Transverse colon (tissue), 4 donors: ENCODE data around the gene GLB1L2. TPM values are rescaled to one million over a fixed set of nuclear protein-coding genes. Genes with fewer than 3 reads are reported as not detected.

Experiments
- DNase-seq: peaks from one replicate; pipeline ENCODE4 v3.0.0-alpha.2; 2019
- H3K27ac ChIP-seq, 4 donors: fragments of 200-600 bp; sonication (generic); 2 replicates each; pipeline ENCODE4 v1.5.1; 2016 to 2018; ENCODE audit warnings: inconsistent platforms in 4 of 4
- H3K27me3 ChIP-seq: fragments of 200-600 bp; sonication (generic); 2 replicates; pipeline ENCODE4 v1.5.1; 2017; ENCODE audit warnings: inconsistent platforms
- H3K36me3 ChIP-seq, 4 donors: fragments of 200-600 bp; sonication (generic); 2 replicates each; pipeline ENCODE4 v1.5.1; 2017 to 2019; ENCODE audit warnings: inconsistent platforms in 4 of 4
- H3K4me1 ChIP-seq, 4 donors: fragments of 200-600 bp; sonication (generic); 2 replicates each; pipeline ENCODE4 v1.5.1; 2017 to 2020; ENCODE audit warnings: inconsistent platforms in 4 of 4
- H3K4me3 ChIP-seq, 4 donors: fragments of 200-600 bp; sonication (generic); 1 replicate in 1 of 4; 2 replicates in 3 of 4; pipeline versions ENCODE4 v1.5.1 to v1.6.1; 2017 to 2019; ENCODE audit warnings: inconsistent platforms in 4 of 4
- H3K9me3 ChIP-seq, 2 donors: fragments of 200-600 bp; sonication (generic); 2 replicates each; pipeline ENCODE4 v1.5.1; 2017 to 2019; ENCODE audit warnings: inconsistent platforms in 2 of 2
- EP300 ChIP-seq: sonication (generic); formaldehyde crosslinking; IDR thresholded peaks from one replicate; pipeline ENCODE4 v1.6.1; 2017; ENCODE audit warnings: antibody characterized with exemption, low read depth
- POLR2A ChIP-seq: fragments of 450-650 bp; IDR thresholded peaks from one replicate; pipeline ENCODE4 v1.6.1; 2016; ENCODE audit warnings: antibody characterized with exemption, mild to moderate bottlenecking, moderate library complexity
- POLR2AphosphoS5 ChIP-seq, 3 donors: sonication (generic); formaldehyde crosslinking; IDR thresholded peaks; one replicate each; pipeline ENCODE4 v1.6.1; 2016; ENCODE audit warnings: antibody characterized with exemption in 3 of 3
- WGBS, 2 donors: methylation state at CpG; one replicate each; pipeline ENCODE4 v1.1.5; 2018; ENCODE audit warnings: low coverage in 1 of 2; 5-methylcytosine and 5-hydroxymethylcytosine counted together
- in situ Hi-C, 4 donors: fragments of 200-750 bp; cut with MboI; loops; one replicate each; pipeline versions ENCODE4 v1.15.0 to v1.15.1; 2017; ENCODE audit warnings: low sequenced_read_pairs in 3 of 4, low pct_ligation_motif_present in 1 of 4, low pct_unique_long_range_greater_than_20kb in 1 of 4
- intact Hi-C: fragments of 100-400 bp; cut with DNase I; formaldehyde crosslinking; loops from one replicate; pipeline ENCODE4 v1.15.1; 2023; ENCODE audit warnings: low total_unique reads
- total RNA-seq, 4 donors: library from RNA; depleted of rRNA; stranded (reverse); fragments of >200 nt; gene quantifications; one replicate each; pipeline ENCODE4 v1.1.0, GENCODE V29; 2016
- TF ChIP-seq, protein P1 (sequence below), 5 experiments: fragments of 200-600 bp in 3 of 5; fragments of 450-650 bp in 2 of 5; sonication (generic) in 3 of 5; IDR thresholded peaks; 1 replicate in 2 of 5; 2 replicates in 3 of 5; pipeline ENCODE4 v1.5.1; 2016 to 2017; ENCODE audit warnings: antibody characterized with exemption in 5 of 5, inconsistent platforms in 3 of 5, mild to moderate bottlenecking in 2 of 5, moderate library complexity in 1 of 5

Gene GLB1L2
- total RNA-seq, 4 donors from 2014 or later = 26.2 to 39.5 (median 35.3) TPM

DNA sequence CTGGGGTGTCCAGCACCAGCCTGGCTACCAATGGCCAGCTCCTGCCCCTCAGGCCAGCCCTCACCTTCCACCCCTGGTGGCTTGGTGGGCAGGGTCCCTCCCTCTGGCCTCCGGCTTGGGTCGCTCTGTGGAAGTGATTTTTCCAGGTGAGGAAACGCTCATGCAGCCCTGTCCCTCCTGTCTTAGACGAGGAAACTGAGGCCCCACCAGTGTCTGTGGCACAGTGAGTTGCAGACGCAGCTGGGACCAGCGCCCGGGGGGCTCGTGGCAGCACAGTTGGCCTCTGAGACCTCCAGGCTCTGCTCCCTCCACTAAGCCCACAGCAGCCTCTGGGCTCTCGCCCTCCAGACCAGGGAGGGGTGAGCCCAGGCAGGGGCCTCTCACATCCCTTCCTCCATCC lies 74.1 kb downstream of the GLB1L2 start:
- no peak overlapping the region for H3K4me3 ChIP-seq
- H3K27ac ChIP-seq = no peak overlapping the region
- no peaks in the 10 kb centered on the region for H3K9me3 ChIP-seq
- intact Hi-C loops = no loop called here
- in situ Hi-C loops = no loop called here
- DNase-seq = no peak
- H3K4me1 ChIP-seq = no peaks in the 10 kb centered on the region
- peaks cover 58% of the 10 kb centered on the region for H3K27me3 ChIP-seq
- no peak for TF ChIP-seq EP300
- TF ChIP-seq, protein P1, sequence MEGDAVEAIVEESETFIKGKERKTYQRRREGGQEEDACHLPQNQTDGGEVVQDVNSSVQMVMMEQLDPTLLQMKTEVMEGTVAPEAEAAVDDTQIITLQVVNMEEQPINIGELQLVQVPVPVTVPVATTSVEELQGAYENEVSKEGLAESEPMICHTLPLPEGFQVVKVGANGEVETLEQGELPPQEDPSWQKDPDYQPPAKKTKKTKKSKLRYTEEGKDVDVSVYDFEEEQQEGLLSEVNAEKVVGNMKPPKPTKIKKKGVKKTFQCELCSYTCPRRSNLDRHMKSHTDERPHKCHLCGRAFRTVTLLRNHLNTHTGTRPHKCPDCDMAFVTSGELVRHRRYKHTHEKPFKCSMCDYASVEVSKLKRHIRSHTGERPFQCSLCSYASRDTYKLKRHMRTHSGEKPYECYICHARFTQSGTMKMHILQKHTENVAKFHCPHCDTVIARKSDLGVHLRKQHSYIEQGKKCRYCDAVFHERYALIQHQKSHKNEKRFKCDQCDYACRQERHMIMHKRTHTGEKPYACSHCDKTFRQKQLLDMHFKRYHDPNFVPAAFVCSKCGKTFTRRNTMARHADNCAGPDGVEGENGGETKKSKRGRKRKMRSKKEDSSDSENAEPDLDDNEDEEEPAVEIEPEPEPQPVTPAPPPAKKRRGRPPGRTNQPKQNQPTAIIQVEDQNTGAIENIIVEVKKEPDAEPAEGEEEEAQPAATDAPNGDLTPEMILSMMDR (IDR thresholded peaks at IDR 0.05) = no peak
- TF ChIP-seq POLR2A = no peak
- no peak for TF ChIP-seq POLR2AphosphoS5 (IDR thresholded peaks at IDR 0.05)
- 84% methylated on average over 6 of the region's 9 CpGs; no CpG with 5 or more reads in 1 of the 2 donors for WGBS, 2 donors
- no peaks in the 10 kb centered on the region for H3K36me3 ChIP-seq

DNA sequence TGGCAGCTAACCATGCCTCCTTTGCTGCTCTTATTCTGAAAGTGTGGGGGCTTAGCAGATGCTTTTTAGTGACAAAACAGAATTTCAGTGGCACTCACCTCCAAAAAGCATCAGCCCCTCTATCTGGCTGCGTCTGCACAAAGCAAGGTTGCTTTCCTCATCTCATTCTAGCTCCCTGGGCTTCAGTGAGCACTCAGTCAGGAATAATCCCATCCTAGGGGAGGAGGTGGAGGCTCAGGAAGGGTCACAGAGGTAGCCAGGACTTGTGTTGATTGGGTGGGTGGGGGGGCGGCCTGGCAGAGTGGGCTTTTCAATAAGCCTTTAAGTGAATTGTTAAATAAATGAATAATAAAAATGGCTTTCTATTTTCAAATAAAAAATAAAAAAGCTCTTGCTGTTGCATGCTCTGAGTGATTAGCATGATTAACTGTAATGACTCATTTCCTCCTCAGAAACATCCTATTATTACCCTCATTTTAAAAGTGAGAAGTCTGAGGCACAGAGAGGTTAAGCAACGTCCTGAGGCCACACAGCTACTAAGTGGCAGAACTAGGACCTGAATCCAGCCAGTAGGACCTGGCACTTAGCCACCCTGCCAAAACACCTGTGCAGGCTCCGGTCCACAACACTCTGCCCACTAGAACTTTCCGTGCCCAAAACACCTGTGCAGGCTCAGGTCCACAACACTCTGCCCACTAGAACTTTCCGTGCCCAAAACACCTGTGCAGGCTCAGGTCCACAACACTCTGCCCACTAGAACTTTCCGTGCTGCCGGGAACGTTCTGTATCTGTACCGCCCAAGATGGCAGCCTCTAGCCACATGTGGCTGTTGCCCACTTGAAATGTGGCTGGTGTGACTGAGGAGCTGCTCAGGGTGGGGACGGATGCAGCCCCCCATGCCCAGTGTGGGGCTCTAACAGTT lies 74.7 kb downstream of the GLB1L2 start:
- no peak overlapping the region for H3K27ac ChIP-seq
- TF ChIP-seq EP300 (no peak), POLR2AphosphoS5 (IDR thresholded peaks at IDR 0.05) (no peak), POLR2A (no peak)
- TF ChIP-seq, protein P1 (IDR thresholded peaks at IDR 0.05) = no peak
- no peaks in the 10 kb centered on the region for H3K36me3 ChIP-seq
- no peak overlapping the region for H3K4me3 ChIP-seq
- H3K9me3 ChIP-seq = no peaks in the 10 kb centered on the region
- 67 to 79% methylated on average over 1 to 11 of the region's 11 CpGs for WGBS, 2 donors
- intact Hi-C loops (no loop called here), in situ Hi-C loops (no loop called here)
- peaks cover 0 to 6% (median 5%) of the 10 kb centered on the region in 4 donors for H3K4me1 ChIP-seq
- DNase-seq = no peak
- H3K27me3 ChIP-seq = peaks cover 58% of the 10 kb centered on the region

DNA sequence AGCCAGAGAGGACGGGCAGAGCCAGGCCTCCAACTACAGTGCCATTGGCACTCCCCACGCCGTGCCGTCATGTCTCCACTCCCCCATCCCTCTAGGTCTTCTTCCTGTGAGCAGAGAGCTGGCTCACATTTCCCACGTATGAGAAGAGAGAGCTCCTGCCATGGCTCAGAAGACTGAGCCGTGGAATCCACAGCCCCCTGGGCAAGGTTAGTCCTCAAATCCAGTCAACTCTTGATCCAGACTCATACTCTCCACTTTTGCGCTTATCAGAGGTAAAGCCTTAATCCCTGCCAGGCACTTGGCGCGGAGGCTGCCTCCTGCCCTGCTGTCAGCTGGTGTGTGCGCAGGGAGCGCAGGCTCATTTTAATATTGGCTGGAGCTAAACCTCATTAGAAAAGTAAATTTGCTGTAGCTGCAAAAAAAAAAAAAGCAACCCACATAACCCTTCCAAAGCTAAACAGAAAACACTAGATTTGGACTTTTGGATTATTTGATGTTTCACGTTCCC lies 75.6 kb downstream of the GLB1L2 start:
- TF ChIP-seq POLR2A (no peak), EP300 (no peak), POLR2AphosphoS5 (IDR thresholded peaks at IDR 0.05) (no peak)
- TF ChIP-seq, protein P1 (IDR thresholded peaks at IDR 0.05) = no peak
- in situ Hi-C loops (no loop called here), intact Hi-C loops (no loop called here)
- H3K9me3 ChIP-seq = no peaks in the 10 kb centered on the region
- no peak for DNase-seq
- H3K27me3 ChIP-seq = peaks cover 59% of the 10 kb centered on the region
- no peaks in the 10 kb centered on the region for H3K36me3 ChIP-seq
- 25 to 64% methylated on average over 1 to 12 of the region's 12 CpGs for WGBS, 2 donors
- peaks cover 0 to 10% (median 9%) of the 10 kb centered on the region in 4 donors for H3K4me1 ChIP-seq
- no peak overlapping the region for H3K27ac ChIP-seq
- H3K4me3 ChIP-seq = no peak overlapping the region

DNA sequence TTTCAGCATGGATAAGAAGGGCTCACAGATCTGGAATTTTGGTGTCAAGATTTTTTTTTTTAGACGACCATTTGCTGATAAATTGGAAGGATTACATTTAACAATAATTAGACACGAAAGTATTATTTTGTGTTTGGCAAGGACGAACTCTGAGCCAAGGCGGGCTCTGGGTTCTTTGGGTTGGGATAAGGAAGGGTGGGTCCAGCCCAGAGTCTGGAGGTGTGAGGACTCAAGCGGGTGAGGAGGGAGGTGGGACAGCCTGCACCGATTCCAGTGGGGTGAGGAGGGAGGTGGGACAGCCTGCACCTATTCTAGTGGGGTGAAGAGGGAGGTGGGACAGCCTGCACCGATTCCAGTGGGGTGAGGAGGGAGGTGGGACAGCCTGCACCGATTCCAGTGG lies 76.1 kb downstream of the GLB1L2 start:
- 54% methylated on average over 8 of the region's 8 CpGs; no CpG with 5 or more reads in 1 of the 2 donors for WGBS, 2 donors

More for the DNA sequence above, 76.1 kb downstream of the GLB1L2 start:
- Histone ChIP-seq H3K9me3 (no peaks in the 10 kb centered on the region), H3K27ac (no peak overlapping the region), H3K4me1 (peaks cover 0 to 15% (median 13%) of the 10 kb centered on the region in 4 donors), H3K4me3 (no peak overlapping the region), H3K36me3 (no peaks in the 10 kb centered on the region), H3K27me3 (peaks cover 65% of the 10 kb centered on the region)
- intact Hi-C loops = no loop called here
- no peak for TF ChIP-seq POLR2AphosphoS5 (IDR thresholded peaks at IDR 0.05)
- no peak for TF ChIP-seq EP300
- TF ChIP-seq POLR2A = no peak
- TF ChIP-seq, protein P1 (IDR thresholded peaks at IDR 0.05) = no peak
- no peak for DNase-seq
- in situ Hi-C loops = no loop called here
